HEK293 (cell line): Measurements from ENCODE around the gene TAF1.
A peak's percentile ranks its signal among the peaks of the same experiment; 100 is the strongest.

Source experiments
- CTCF ChIA-PET: fragments of 350-600 bp; formaldehyde crosslinking; extraction: SDS; loops from one replicate; lab custom pipeline; 2021; ENCODE audit warnings: antibody characterized with exemption; lab: Yijun Ruan, JAX
- POLR2A ChIA-PET: fragments of 300-600 bp; formaldehyde crosslinking; extraction: SDS; loops from one replicate; lab custom pipeline; 2020; ENCODE audit warnings: antibody characterized with exemption, inconsistent platforms; lab: Yijun Ruan, JAX
- H3K27ac ChIP-seq: fragments of 200-500 bp; sonication (Bioruptor generic); 2 replicates; pipeline ENCODE4 v1.5.1; 2014; ENCODE audit warnings: low read depth, low read length, control low read depth, inconsistent platforms; ENCODE audit errors: extremely low read depth
- H3K36me3 ChIP-seq, 2 experiments: fragments of 200-500 bp in 1 of 2; sonication (Bioruptor generic) in 1 of 2; 1 replicate in 1 of 2; 2 replicates in 1 of 2; pipeline ENCODE4 v1.5.1; 2014 to 2017; ENCODE audit warnings: inconsistent platforms in 2 of 2, low read length in 2 of 2; ENCODE audit not compliant: control insufficient read depth in 2 of 2, insufficient read depth in 1 of 2
- H3K4me1 ChIP-seq: fragments of 200-500 bp; sonication (Bioruptor generic); 2 replicates; pipeline ENCODE4 v1.5.1; 2014; ENCODE audit warnings: mild to moderate bottlenecking, low read length, inconsistent platforms; ENCODE audit not compliant: control insufficient read depth, insufficient read depth
- H3K4me3 ChIP-seq: 2 replicates; pipeline ENCODE4 v1.5.1; 2011; ENCODE audit warnings: low read depth, mild to moderate bottlenecking, control low read depth, low read length, moderate library complexity
- H3K9me3 ChIP-seq: fragments of 200-500 bp; sonication (Bioruptor generic); 2 replicates; pipeline ENCODE4 v1.5.1; 2014; ENCODE audit warnings: low read depth, low read length, inconsistent platforms; ENCODE audit not compliant: control insufficient read depth, insufficient read depth
- FEZF1 ChIP-seq: fragments of 450-650 bp; formaldehyde crosslinking; IDR thresholded peaks from 2 replicates; pipeline ENCODE4 v1.5.1; 2016; ENCODE audit warnings: missing biosample characterization, missing genetic modification characterization
- HOXD13 ChIP-seq: sonication (generic); formaldehyde crosslinking; IDR thresholded peaks from 2 replicates; pipeline ENCODE4 v1.8.0; 2022; ENCODE audit warnings: missing genetic modification reagents, borderline replicate concordance
- MZF1 ChIP-seq: fragments of 450-650 bp; formaldehyde crosslinking; IDR thresholded peaks from 2 replicates; pipeline ENCODE4 v1.5.1; 2017; ENCODE audit warnings: missing biosample characterization, missing genetic modification characterization, borderline replicate concordance
- OSR2 ChIP-seq: fragments of 450-650 bp; formaldehyde crosslinking; IDR thresholded peaks from 2 replicates; pipeline ENCODE4 v1.5.1; 2016; ENCODE audit warnings: missing biosample characterization, missing genetic modification characterization
- PRDM10 ChIP-seq: fragments of 450-650 bp; formaldehyde crosslinking; IDR thresholded peaks from 2 replicates; pipeline ENCODE4 v1.5.1; 2016; ENCODE audit warnings: missing biosample characterization, missing genetic modification characterization
- RBAK ChIP-seq: fragments of 450-650 bp; formaldehyde crosslinking; IDR thresholded peaks from 2 replicates; pipeline ENCODE4 v1.5.1; 2016; ENCODE audit warnings: missing biosample characterization, missing genetic modification characterization
- REST ChIP-seq: fragments of 450-650 bp; formaldehyde crosslinking; IDR thresholded peaks from 2 replicates; pipeline ENCODE4 v1.5.1; 2016; ENCODE audit warnings: missing biosample characterization, missing genetic modification characterization
- WT1 ChIP-seq: fragments of 450-650 bp; formaldehyde crosslinking; IDR thresholded peaks from 2 replicates; pipeline ENCODE4 v1.5.1; 2016; ENCODE audit warnings: missing biosample characterization, missing genetic modification characterization
- YY1 ChIP-seq: fragments of 450-650 bp; formaldehyde crosslinking; IDR thresholded peaks from 2 replicates; pipeline ENCODE4 v1.5.1; 2018; ENCODE audit warnings: missing biosample characterization, missing genetic modification characterization
- ZBTB6 ChIP-seq: fragments of 450-650 bp; formaldehyde crosslinking; IDR thresholded peaks from 2 replicates; pipeline ENCODE4 v1.5.1; 2017; ENCODE audit warnings: missing biosample characterization, missing genetic modification characterization
- ZNF140 ChIP-seq: fragments of 450-650 bp; formaldehyde crosslinking; IDR thresholded peaks from 2 replicates; pipeline ENCODE4 v1.5.1; 2016; ENCODE audit warnings: missing biosample characterization, missing genetic modification characterization
- ZNF155 ChIP-seq: fragments of 450-650 bp; formaldehyde crosslinking; IDR thresholded peaks from 2 replicates; pipeline ENCODE4 v1.5.1; 2016; ENCODE audit warnings: missing biosample characterization, missing genetic modification characterization
- ZNF24 ChIP-seq: fragments of 450-650 bp; formaldehyde crosslinking; IDR thresholded peaks from 2 replicates; pipeline ENCODE4 v1.5.1; 2016; ENCODE audit warnings: missing biosample characterization, missing genetic modification characterization
- ZNF488 ChIP-seq: fragments of 450-650 bp; formaldehyde crosslinking; IDR thresholded peaks from 2 replicates; pipeline ENCODE4 v1.5.1; 2016; ENCODE audit warnings: missing biosample characterization, missing genetic modification characterization
- ZNF510 ChIP-seq: fragments of 450-650 bp; formaldehyde crosslinking; IDR thresholded peaks from 2 replicates; pipeline ENCODE4 v1.5.1; 2018; ENCODE audit warnings: mild to moderate bottlenecking, missing genetic modification characterization, missing biosample characterization; ENCODE audit not compliant: insufficient replicate concordance
- ZNF521 ChIP-seq: fragments of 450-650 bp; formaldehyde crosslinking; IDR thresholded peaks from 2 replicates; pipeline ENCODE4 v1.5.1; 2017; ENCODE audit warnings: missing biosample characterization, mild to moderate bottlenecking, missing genetic modification characterization
- ZNF639 ChIP-seq: fragments of 450-650 bp; formaldehyde crosslinking; IDR thresholded peaks from 2 replicates; pipeline ENCODE4 v1.5.1; 2016; ENCODE audit warnings: missing biosample characterization, missing genetic modification characterization
- ZNF664 ChIP-seq: fragments of 450-650 bp; formaldehyde crosslinking; IDR thresholded peaks from 2 replicates; pipeline ENCODE4 v1.5.1; 2016; ENCODE audit warnings: missing biosample characterization, missing genetic modification characterization
- ZNF670 ChIP-seq: fragments of 450-650 bp; formaldehyde crosslinking; IDR thresholded peaks from 2 replicates; pipeline ENCODE4 v1.5.1; 2016; ENCODE audit warnings: missing biosample characterization, missing genetic modification characterization, low read depth
- ZNF777 ChIP-seq: fragments of 450-650 bp; formaldehyde crosslinking; IDR thresholded peaks from 2 replicates; pipeline ENCODE4 v1.5.1; 2017; ENCODE audit warnings: missing biosample characterization, missing genetic modification characterization, borderline replicate concordance
- ZNF792 ChIP-seq: fragments of 450-650 bp; formaldehyde crosslinking; IDR thresholded peaks from 2 replicates; pipeline ENCODE4 v1.5.1; 2016; ENCODE audit warnings: missing biosample characterization, missing genetic modification characterization
- ZNF830 ChIP-seq: fragments of 450-650 bp; IDR thresholded peaks from 2 replicates; pipeline ENCODE4 v1.5.0; 2018; ENCODE audit warnings: missing biosample characterization, missing genetic modification characterization, low read depth, mild to moderate bottlenecking, moderate library complexity

Gene TAF1

DNA sequence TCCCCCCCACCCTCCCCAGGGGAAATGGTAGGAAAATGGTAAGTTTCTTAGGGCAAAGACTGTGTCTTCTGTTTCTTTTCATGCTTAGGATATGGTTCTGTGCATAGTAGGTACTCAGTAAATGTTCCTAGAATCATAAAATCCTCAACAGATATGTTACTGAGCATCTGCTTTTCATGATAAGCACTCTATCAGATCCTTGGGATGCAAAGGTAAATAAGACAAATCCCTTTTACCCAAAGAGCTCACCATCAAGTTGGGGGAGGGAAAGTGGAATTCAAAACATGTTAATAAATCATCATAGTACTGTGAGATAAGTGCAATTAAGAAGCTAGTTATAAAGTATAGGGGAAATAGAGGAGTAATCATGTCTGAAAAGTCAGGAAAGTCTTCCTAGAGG lies 98.8 kb downstream of the TAF1 start (continued):
- TF ChIP-seq REST (no peak), ZNF510 (tag by site-specific recombination) (no peak)

DNA sequence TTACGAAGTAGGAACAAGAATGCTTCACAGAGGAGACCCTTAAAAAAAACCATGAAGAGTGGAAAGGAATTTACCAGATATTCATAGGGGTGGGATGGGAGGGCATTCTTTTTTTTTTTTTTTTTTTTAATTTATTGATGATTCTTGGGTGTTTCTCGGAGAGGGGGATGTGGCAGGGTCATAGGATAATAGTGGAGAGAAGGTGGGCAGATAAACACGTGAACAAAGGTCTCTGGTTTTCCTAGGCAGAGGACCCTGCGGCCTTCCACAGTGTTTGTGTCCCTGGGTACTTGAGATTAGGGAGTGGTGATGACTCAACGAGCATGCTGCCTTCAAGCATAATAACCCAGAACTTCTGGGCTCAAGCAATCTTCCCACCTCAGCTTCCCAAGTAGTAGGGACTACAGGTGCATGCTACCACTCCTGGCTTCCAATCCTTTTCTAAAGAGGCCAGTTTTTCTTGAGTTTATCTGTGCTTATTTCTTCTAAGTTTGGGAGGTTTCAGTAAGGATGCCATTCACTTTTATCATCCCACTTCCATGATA lies 100.9 kb downstream of the TAF1 start:
- ChIA-PET CTCF (interaction anchor here (0.7 kb wide), 1 partner anchor 720 kb away, joined by 3 read pairs; no protein-coding TSS in a partner anchor), POLR2A (no interaction called here)
- peaks cover 21 to 26% of the 10 kb centered on the region in 2 experiments for H3K36me3 ChIP-seq
- TF ChIP-seq ZNF664 (tag by site-specific recombination) (no peak), ZNF830 (no peak), RBAK (tag by site-specific recombination) (no peak), HOXD13 (CRISPR knock-in tag) (no peak), WT1 (peak; percentile 46; the same call in 1 of the 2 replicates), OSR2 (peak; percentile 52; the same call in 1 of the 2 replicates), FEZF1 (no peak), ZNF24 (tag by site-specific recombination) (no peak), ZNF155 (no peak), PRDM10 (peak; percentile 92), ZNF521 (tag by site-specific recombination) (no peak), ZNF140 (tag by site-specific recombination) (no peak), ZBTB6 (tag by site-specific recombination) (no peak)
- TF ChIP-seq, all 188 proteins: peak for 3
- H3K27ac ChIP-seq, result no peak overlapping the region
- no peaks in the 10 kb centered on the region for H3K9me3 ChIP-seq
- H3K4me1 ChIP-seq, result no peaks in the 10 kb centered on the region
- H3K4me3 ChIP-seq, result no peak overlapping the region

DNA sequence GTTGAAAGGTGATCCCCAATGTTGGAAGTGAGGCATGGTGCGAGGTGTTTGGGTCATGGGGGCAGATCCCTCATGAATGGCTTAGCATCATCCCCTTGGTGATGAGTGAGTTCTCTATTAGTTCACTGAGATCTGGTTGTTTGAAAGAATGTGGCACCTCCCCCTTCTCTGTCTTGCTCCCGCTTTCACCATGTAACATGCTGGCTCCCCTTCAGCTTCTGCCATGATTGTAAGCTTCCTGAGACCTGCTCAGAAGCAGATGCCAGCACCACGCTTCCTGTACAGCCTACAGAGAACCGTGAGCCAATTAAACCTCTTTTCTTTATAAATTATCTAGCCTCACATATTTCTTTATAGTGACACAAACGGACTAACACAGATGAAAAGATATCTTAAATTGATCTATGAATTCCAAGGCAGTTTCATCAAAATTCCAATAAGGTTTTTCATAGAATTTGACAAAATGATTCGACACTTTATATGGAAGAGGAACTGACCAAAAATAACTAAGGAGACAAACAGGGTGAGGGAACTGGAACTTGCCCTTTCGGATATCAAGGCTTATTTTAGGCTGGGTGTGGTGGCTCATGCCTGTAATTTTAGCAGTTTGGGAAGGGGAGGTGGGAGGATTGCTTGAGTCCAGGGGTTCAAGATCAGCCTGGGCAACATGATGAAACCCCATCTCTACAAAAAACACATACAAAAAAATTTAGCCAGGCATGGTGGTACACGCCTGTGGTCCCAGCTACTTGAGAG lies 109.8 kb downstream of the TAF1 start:
- H3K4me3 ChIP-seq, result no peak overlapping the region
- no peak overlapping the region for H3K27ac ChIP-seq
- POLR2A ChIA-PET, result no interaction called here
- H3K36me3 ChIP-seq, result no peaks in the 10 kb centered on the region
- H3K9me3 ChIP-seq, result no peaks in the 10 kb centered on the region; the same call in 1 of the 2 replicates
- no peaks in the 10 kb centered on the region for H3K4me1 ChIP-seq
- CTCF ChIA-PET, result no interaction called here
- TF ChIP-seq ZNF792 (tag by site-specific recombination) (no peak), ZNF488 (tag by site-specific recombination) (no peak), ZNF510 (tag by site-specific recombination) (no peak), FEZF1 (no peak), MZF1 (tag by site-specific recombination) (no peak), YY1 (tag by site-specific recombination) (no peak), ZNF639 (tag by site-specific recombination) (no peak), ZNF777 (tag by site-specific recombination) (no peak), ZNF670 (no peak)
